Progenitor cell of endocrine pancreas (in vitro differentiated cells): ENCODE results near the gene NAGPA. TPM values are rescaled to one million over a fixed set of nuclear protein-coding genes. Genes with fewer than 3 reads are reported as not detected.

Source experiments
- DNase-seq: peaks from one replicate; pipeline ENCODE4 v3.0.0; 2021; ENCODE audit warnings: low spot score; ENCODE audit not compliant: unreplicated experiment
- H3K27ac Mint-ChIP-seq: 2 replicates; pipeline ENCODE4 v1.8.0; 2021; ENCODE audit warnings: mild to moderate bottlenecking, moderate library complexity, mixed read lengths
- H3K27me3 Mint-ChIP-seq: 2 replicates; pipeline ENCODE4 v1.8.0; 2021; ENCODE audit warnings: mixed read lengths
- H3K36me3 Mint-ChIP-seq: 2 replicates; pipeline ENCODE4 v1.8.0; 2022; ENCODE audit warnings: mixed read lengths; ENCODE audit not compliant: insufficient read depth
- H3K4me1 Mint-ChIP-seq: 2 replicates; pipeline ENCODE4 v1.8.0; 2021; ENCODE audit warnings: low read depth, mixed read lengths
- H3K4me3 Mint-ChIP-seq: 2 replicates; pipeline ENCODE4 v1.8.0; 2021; ENCODE audit warnings: low read depth, mild to moderate bottlenecking, moderate library complexity, mixed read lengths
- H3K9me3 Mint-ChIP-seq: 2 replicates; pipeline ENCODE4 v1.8.0; 2021; ENCODE audit warnings: low read depth, mixed read lengths
- total RNA-seq: library from RNA; stranded (reverse); gene quantifications from 2 replicates; pipeline ENCODE4 v1.2.1, GENCODE V29; 2021
- TF ChIP-seq, protein P1 (sequence below): fragments of 200-600 bp; sonication (generic); IDR thresholded peaks from one replicate; pipeline ENCODE4 v1.5.0; 2021; ENCODE audit warnings: antibody characterized with exemption, mild to moderate bottlenecking; ENCODE audit not compliant: unreplicated experiment

NAGPA gene
- total RNA-seq, 1 donor from 2014 or later = 29.2 TPM

GRCh38 chr16:4980691-4981090, 53.0 kb downstream of the NAGPA start:
- peaks cover 27% of the 10 kb centered on the region for H3K27me3 Mint-ChIP-seq
- H3K4me1 Mint-ChIP-seq = peaks cover 4% of the 10 kb centered on the region
- H3K36me3 Mint-ChIP-seq = no peaks in the 10 kb centered on the region
- H3K4me3 Mint-ChIP-seq = no peak overlapping the region
- TF ChIP-seq, protein P1, sequence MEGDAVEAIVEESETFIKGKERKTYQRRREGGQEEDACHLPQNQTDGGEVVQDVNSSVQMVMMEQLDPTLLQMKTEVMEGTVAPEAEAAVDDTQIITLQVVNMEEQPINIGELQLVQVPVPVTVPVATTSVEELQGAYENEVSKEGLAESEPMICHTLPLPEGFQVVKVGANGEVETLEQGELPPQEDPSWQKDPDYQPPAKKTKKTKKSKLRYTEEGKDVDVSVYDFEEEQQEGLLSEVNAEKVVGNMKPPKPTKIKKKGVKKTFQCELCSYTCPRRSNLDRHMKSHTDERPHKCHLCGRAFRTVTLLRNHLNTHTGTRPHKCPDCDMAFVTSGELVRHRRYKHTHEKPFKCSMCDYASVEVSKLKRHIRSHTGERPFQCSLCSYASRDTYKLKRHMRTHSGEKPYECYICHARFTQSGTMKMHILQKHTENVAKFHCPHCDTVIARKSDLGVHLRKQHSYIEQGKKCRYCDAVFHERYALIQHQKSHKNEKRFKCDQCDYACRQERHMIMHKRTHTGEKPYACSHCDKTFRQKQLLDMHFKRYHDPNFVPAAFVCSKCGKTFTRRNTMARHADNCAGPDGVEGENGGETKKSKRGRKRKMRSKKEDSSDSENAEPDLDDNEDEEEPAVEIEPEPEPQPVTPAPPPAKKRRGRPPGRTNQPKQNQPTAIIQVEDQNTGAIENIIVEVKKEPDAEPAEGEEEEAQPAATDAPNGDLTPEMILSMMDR = no peak
- peaks cover 6% of the 10 kb centered on the region for H3K9me3 Mint-ChIP-seq
- H3K27ac Mint-ChIP-seq = no peak overlapping the region
- DNase-seq = no peak

- no peak overlapping the region for H3K4me3 Mint-ChIP-seq
- peaks cover 6% of the 10 kb centered on the region for H3K9me3 Mint-ChIP-seq
- TF ChIP-seq, protein P1 = no peak
- peaks cover 23% of the 10 kb centered on the region for H3K27me3 Mint-ChIP-seq
- H3K4me1 Mint-ChIP-seq = peaks cover 4% of the 10 kb centered on the region
- no peaks in the 10 kb centered on the region for H3K36me3 Mint-ChIP-seq
- DNase-seq = no peak
- H3K27ac Mint-ChIP-seq = no peak overlapping the region
Measured at GRCh38 chr16:4979736-4980660, 53.7 kb downstream of the NAGPA start.

GRCh38 chr16:4979164-4979563, 54.6 kb downstream of the NAGPA start:
- H3K4me3 Mint-ChIP-seq = no peak overlapping the region
- no peaks in the 10 kb centered on the region for H3K36me3 Mint-ChIP-seq
- no peak overlapping the region for H3K27ac Mint-ChIP-seq
- TF ChIP-seq, protein P1 = no peak
- peaks cover 3% of the 10 kb centered on the region for H3K9me3 Mint-ChIP-seq
- no peak for DNase-seq
- H3K27me3 Mint-ChIP-seq = peaks cover 16% of the 10 kb centered on the region
- H3K4me1 Mint-ChIP-seq = peaks cover 4% of the 10 kb centered on the region

- Mint-ChIP-seq H3K27me3 (peaks cover 10% of the 10 kb centered on the region), H3K4me1 (peaks cover 4% of the 10 kb centered on the region), H3K36me3 (no peaks in the 10 kb centered on the region), H3K4me3 (no peak overlapping the region), H3K27ac (peak overlapping the region; percentile 73), H3K9me3 (no peaks in the 10 kb centered on the region)
- DNase-seq = no peak
- TF ChIP-seq, protein P1 = no peak
Measured at GRCh38 chr16:4976611-4977145, 57.1 kb downstream of the NAGPA start.

- TF ChIP-seq, protein P1 = no peak
- Mint-ChIP-seq H3K4me1 (peaks cover 4% of the 10 kb centered on the region), H3K9me3 (no peaks in the 10 kb centered on the region), H3K36me3 (no peaks in the 10 kb centered on the region), H3K27me3 (peaks cover 10% of the 10 kb centered on the region), H3K27ac (no peak overlapping the region), H3K4me3 (no peak overlapping the region)
- DNase-seq = no peak
Measured at GRCh38 chr16:4976079-4976478, 57.7 kb downstream of the NAGPA start.

Other genes with a start within 250 kb of the NAGPA start
- gene SEPTIN12, start 245.6 kb downstream of the NAGPA start, total RNA-seq = 0.78 TPM in 1 of 2 replicates, not detected in the other
- not detected in 2 replicates for gene SMIM22, start 238.6 kb downstream of the NAGPA start, total RNA-seq
- 43.6 and 44.1 TPM in 2 replicates for gene ROGDI, start 231.3 kb downstream of the NAGPA start, total RNA-seq
- 129 and 132 TPM in 2 replicates for gene GLYR1, start 186.6 kb downstream of the NAGPA start, total RNA-seq
- 41.9 and 42.1 TPM in 2 replicates for gene UBN1, start 186.5 kb downstream of the NAGPA start, total RNA-seq
- gene PPL, start 96.8 kb downstream of the NAGPA start, total RNA-seq = 62.7 and 64.1 TPM in 2 replicates
- gene SEC14L5, start 75.6 kb downstream of the NAGPA start, total RNA-seq = 1.8 and 2.1 TPM in 2 replicates
- gene C16orf89, start 32.0 kb upstream of the NAGPA start, total RNA-seq = not detected in 2 replicates
- gene ALG1, start 37.9 kb upstream of the NAGPA start, total RNA-seq = 28.4 and 30.8 TPM in 2 replicates
- gene EEF2KMT, start 63.9 kb upstream of the NAGPA start, total RNA-seq = 11.2 and 13.7 TPM in 2 replicates